Erythroblast (primary cell): ENCODE measurements around the gene SCARB1.

Experiments used
- DNase-seq, 2 experiments: peaks; one replicate each; lab custom pipeline; 2025; lab: John Stamatoyannopoulos, UW
- GATA1 ChIP-seq: IDR thresholded peaks from 2 replicates; pipeline ENCODE4 v1.6.1; 2011; ENCODE audit warnings: low read depth, mild to moderate bottlenecking, control low read depth, low read length, moderate library complexity
- POLR2A ChIP-seq: IDR thresholded peaks from 2 replicates; pipeline ENCODE4 v1.6.1; 2011; ENCODE audit warnings: mild to moderate bottlenecking, low read length

SCARB1 gene

GRCh38 chr12:124834822-124835221 lies 28.8 kb downstream of the SCARB1 start:
- DNase-seq, result no peak
- no peak for TF ChIP-seq POLR2A
- TF ChIP-seq GATA1, result no peak

GRCh38 chr12:124833693-124834122 lies 30.0 kb downstream of the SCARB1 start:
- no peak for DNase-seq

DNA sequence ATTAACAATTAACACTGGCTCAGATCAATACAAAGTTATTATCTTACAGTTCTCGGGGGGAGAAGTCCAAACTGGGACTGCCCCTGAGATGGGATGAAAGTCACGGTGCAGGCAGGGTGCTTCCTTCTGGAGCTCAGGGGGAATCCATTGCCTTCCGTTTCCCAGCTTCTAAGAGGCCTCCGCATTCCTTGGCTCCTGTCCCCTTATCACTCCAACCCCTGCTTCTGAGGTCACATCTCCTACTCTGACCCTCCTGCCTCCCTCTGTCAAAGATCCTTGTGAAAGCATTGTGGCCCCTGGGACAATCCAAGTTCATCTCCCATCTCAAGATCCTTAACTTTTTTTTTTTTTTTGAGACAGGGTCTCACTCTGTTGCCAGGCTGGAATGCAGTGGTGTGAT lies 30.8 kb downstream of the SCARB1 start:
- DNase-seq, result no peak
- TF ChIP-seq POLR2A, result no peak
- TF ChIP-seq GATA1, result no peak

More at GRCh38 chr12:124833693-124834122, 30.0 kb downstream of the SCARB1 start:
- TF ChIP-seq POLR2A (no peak), GATA1 (no peak)

GRCh38 chr12:124831590-124831989 lies 32.1 kb downstream of the SCARB1 start:
- TF ChIP-seq POLR2A (no peak), GATA1 (no peak)
- DNase-seq, result no peak

- TF ChIP-seq POLR2A (no peak), GATA1 (no peak)
- no peak for DNase-seq
Observed at GRCh38 chr12:124830306-124830705, 33.4 kb downstream of the SCARB1 start.

DNA sequence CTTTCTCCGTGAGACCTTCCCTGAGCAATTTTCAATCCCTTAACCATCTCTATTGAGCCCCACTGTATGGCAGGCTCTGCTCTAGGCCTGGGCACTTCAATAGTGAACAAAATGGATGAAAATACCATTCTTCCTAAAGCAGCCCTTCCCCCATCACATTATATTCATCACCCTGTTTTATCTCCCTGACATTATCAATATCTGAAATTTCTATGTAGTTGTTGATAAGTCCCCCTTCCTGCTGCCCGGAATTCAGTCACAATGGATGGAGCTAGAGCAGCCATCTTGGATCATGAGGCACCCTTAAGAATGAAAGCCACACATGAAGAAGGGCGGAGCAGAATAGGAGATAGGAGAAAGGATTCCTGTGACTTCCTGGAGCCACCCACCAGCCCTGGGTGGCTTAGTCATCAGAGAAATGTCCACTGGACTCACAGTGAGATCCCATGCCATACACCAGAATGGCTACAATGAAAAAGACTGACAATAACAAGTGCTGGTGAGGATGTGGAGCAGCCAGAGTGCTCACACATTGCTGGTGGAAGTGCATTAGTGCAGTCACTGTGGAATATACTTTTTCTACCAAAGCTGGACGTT lies 33.9 kb downstream of the SCARB1 start:
- DNase-seq, result no peak
- TF ChIP-seq POLR2A (no peak), GATA1 (no peak)

DNA sequence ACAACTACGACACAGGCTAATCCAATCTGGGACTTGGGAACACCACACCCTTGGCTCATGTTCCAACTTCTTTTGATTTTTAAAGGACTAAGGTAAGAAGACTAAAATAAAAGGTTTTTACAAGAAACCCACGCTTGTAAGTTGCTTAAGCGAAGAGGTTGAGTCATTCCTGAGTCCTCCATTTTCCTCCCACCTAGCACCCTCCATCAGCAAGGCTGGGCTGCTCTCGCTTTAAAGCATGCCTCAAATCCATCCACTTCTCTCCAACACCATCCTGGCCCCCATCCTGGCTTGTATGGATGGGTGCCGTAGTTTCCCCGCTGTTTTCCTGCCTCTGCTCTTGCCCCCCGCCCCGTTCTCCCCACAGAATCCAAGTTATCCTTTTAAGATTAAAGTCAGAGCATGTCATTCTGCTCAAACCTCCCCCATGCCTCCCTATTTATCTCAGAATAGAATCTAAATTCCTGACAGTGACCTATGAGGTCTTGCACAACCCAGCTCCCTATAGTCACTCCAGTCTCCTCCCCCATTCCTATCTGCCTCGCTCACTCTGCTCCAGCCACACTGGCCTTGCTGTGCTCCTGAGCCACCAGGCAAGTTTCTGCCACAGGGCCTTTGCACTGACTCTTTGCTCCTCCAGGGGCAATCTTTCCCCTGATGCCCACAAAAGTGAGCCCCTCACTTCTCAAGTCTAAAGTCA lies 34.5 kb downstream of the SCARB1 start:
- TF ChIP-seq GATA1, result no peak
- no peak for TF ChIP-seq POLR2A
- no peak for DNase-seq

- TF ChIP-seq GATA1 (no peak), POLR2A (no peak)
- no peak for DNase-seq
Observed at GRCh38 chr12:124828264-124829007, 35.2 kb downstream of the SCARB1 start.

DNA sequence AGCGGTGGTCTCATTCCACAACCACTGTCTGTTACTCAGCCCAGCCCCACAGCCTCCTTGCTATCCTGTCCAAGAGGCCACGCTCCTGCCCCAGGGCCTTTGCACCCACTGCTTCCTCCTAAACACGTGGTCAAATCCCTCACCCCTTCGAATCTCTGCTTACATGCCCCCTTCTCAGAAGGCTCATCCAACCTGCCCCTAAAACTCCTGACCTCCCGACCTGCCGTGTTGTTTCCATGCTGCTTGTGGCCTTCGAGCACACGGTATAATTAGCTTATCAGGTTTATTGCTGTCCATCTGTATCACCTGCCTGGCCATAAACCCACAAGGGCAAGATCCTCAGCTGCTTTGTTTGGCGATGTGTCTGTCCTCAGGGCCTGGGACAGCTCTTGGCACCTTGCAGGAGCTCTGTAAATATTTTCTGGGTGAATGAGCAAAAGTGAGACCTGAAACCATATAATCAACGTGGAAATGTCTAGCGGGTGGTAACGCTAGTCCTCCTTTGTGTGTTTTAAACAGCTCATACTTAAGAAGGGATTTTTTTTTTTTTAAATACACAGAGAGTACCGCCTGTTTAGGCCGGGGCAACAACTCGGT lies 36.0 kb downstream of the SCARB1 start:
- no peak for DNase-seq
- TF ChIP-seq POLR2A (no peak), GATA1 (no peak)

DNA sequence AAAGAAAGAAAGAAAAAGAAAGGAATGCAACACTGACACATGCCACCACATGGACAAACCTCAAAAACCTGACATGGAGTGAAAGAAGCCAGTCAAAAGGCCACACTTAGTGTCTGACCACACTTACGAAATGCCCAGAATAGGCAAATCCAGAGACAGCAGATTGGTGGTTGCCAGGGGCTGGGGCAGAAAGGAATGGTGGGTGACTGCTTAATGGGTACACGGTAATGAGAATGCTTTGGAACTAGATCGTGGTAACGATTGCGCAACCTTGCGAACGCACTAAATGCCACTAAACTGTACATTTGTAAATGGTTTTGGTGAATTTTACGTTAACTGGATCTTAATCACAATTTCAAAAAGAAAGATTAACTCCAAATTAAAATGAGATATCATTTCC lies 39.5 kb downstream of the SCARB1 start:
- TF ChIP-seq POLR2A (no peak), GATA1 (no peak)
- no peak for DNase-seq

DNA sequence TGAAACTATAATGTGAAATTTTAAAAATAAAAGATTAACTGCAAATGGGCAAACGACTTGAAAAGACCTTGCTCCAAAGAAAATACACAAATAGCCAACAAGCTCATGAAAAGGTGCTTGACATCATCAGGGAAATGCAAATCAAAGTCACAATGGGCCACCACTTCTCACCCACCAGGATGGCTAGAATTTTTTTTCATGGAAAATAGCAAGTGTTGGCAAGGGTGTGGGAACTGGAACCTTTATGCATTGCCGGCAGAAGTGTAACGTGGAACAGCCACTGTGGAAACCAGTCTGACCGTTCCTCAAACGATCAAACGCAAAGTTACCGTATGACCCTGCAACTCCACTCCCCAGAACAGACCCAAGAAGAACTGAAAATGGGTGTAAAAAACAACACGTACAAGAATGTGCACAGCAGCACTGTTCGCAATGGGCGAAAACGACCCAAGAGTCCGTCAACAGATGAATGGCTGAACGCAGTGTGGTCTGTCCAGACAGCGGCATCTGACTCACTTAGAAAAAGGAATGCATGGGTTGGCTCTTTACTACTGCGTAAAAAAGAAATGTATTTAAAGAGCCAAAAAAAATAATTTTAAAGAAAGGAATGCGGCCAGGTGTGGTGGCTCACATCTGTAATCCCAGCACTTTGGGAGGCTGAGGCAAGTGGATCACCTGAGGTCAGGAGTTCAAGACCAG lies 40.2 kb downstream of the SCARB1 start:
- TF ChIP-seq POLR2A (no peak), GATA1 (no peak)
- no peak for DNase-seq

GRCh38 chr12:124822218-124822617 lies 41.4 kb downstream of the SCARB1 start:
- TF ChIP-seq GATA1 (no peak), POLR2A (no peak)
- no peak for DNase-seq

DNA sequence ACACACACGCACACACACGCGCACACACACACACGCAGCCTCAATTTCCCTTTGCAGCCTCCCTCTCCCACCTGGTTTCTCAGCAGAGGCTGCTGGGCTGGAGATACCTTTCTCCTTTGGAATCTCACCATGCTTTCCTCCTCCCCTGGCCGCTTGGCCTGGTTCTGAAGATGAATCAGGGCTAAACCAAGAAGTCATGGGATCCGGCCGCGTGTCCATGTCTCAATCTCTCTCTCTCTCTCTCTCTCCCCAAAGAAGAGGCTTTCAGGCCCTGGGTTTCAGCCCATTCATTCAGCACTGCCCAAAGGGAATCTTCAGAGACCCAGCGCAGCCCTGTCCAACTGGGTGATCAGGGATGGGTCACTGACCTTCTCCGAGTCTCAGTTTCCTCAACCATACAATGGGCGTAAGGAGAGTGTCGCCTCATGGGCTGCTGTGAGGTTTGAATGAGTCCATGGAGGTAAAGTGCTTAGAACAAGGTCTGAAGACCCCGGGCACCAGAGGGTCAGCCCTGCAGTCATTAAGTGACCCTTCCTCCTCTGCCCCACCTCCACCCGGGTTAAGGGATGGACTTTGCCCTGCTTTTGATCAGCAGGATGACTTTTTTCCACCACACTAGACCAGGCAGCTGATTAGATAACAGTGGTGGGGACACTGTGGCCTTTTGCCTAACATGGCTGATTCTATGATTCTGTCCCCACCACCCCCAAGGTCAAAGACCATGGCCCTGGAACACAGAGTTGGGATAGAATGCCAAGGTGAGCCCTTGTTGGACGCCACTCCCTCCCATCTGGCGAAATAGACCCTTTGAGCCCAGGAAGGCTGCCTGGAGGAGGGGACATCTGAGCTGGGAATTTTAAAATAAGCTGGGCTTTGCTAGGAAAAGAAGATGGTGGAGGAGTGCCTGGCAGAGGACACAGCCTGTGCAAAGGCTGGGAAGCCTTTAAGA lies 42.1 kb downstream of the SCARB1 start:
- DNase-seq, result no peak

More for the DNA sequence above, 42.1 kb downstream of the SCARB1 start:
- TF ChIP-seq GATA1, result no peak
- no peak for TF ChIP-seq POLR2A
